Uterus (tissue), 2 donors: ENCODE data around the gene STH.

Experiments
- POLR2A ChIP-seq, 2 donors: fragments of 450-650 bp; IDR thresholded peaks; one replicate each; pipeline ENCODE4 v1.6.1; 2016; ENCODE audit warnings: antibody characterized with exemption in 2 of 2, mild to moderate bottlenecking in 1 of 2, moderate library complexity in 1 of 2
- TF ChIP-seq, protein P1 (sequence below), 4 experiments: fragments of 200-600 bp in 2 of 4; fragments of 450-650 bp in 2 of 4; sonication (generic) in 2 of 4; IDR thresholded peaks; one replicate each; pipeline ENCODE4 v1.5.1; 2016 to 2019; ENCODE audit warnings: antibody characterized with exemption in 4 of 4, mild to moderate bottlenecking in 2 of 4, moderate library complexity in 1 of 4

DNA sequence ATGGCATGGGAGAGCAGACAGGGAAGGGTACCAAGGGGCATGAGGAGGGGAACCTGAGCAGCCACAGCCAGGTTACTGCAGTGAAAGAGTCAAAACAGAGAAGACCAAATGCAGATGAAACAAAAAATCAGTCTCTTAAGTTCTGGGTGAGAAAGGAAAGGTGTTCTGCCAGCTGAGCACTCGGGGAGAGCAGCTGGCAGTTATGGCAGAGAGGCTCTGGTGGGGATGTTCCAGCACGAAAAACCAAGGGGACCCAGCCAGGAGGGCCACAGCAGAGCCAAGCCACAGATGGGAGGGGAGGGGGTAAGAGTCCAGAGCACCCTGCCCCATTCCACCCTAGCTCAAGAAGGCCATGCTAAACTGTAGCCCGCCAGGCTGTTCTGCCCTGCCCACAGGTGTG, 31.7 kb downstream of the STH start:
- no peak for TF ChIP-seq POLR2A (IDR thresholded peaks at IDR 0.05)
- TF ChIP-seq, protein P1, sequence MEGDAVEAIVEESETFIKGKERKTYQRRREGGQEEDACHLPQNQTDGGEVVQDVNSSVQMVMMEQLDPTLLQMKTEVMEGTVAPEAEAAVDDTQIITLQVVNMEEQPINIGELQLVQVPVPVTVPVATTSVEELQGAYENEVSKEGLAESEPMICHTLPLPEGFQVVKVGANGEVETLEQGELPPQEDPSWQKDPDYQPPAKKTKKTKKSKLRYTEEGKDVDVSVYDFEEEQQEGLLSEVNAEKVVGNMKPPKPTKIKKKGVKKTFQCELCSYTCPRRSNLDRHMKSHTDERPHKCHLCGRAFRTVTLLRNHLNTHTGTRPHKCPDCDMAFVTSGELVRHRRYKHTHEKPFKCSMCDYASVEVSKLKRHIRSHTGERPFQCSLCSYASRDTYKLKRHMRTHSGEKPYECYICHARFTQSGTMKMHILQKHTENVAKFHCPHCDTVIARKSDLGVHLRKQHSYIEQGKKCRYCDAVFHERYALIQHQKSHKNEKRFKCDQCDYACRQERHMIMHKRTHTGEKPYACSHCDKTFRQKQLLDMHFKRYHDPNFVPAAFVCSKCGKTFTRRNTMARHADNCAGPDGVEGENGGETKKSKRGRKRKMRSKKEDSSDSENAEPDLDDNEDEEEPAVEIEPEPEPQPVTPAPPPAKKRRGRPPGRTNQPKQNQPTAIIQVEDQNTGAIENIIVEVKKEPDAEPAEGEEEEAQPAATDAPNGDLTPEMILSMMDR (IDR thresholded peaks at IDR 0.05): no peak
